ENCODE measurements around the gene GCFC2.

Gene GCFC2

DNA sequence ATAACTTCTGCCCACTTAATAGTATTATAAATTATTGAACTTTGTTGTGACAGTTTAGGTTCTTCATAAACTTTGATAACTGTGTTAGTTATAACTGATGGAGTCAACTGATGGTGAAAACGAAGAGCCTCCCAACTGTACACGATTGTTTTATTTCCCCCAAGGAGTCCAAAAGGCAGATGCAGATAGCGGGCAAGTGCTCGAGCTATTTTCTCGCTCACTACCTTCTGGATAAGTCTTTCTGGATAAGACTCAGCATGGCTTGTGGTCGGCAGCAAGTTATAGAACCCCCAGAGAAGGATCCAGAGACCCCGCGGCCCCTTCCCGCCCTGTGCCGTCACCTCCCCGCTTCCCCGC lies 517 bp downstream of the GCFC2 start:
- peak overlapping the region; percentile 84 for H3K4me3 Mint-ChIP-seq
- no peaks in the 10 kb centered on the region for H3K27me3 Mint-ChIP-seq (ENCODE audit: low read depth, poor library complexity)
- H3K4me1 Mint-ChIP-seq, result peaks cover 52% of the 10 kb centered on the region
- H3K36me3 Mint-ChIP-seq (ENCODE audit: low read depth), result peaks cover 33% of the 10 kb centered on the region
- peak overlapping the region; percentile 95 for H3K27ac Mint-ChIP-seq
- peaks cover 22% of the 10 kb centered on the region for H3K9me3 Mint-ChIP-seq
- no peak for DNase-seq
- TF ChIP-seq, protein P1, sequence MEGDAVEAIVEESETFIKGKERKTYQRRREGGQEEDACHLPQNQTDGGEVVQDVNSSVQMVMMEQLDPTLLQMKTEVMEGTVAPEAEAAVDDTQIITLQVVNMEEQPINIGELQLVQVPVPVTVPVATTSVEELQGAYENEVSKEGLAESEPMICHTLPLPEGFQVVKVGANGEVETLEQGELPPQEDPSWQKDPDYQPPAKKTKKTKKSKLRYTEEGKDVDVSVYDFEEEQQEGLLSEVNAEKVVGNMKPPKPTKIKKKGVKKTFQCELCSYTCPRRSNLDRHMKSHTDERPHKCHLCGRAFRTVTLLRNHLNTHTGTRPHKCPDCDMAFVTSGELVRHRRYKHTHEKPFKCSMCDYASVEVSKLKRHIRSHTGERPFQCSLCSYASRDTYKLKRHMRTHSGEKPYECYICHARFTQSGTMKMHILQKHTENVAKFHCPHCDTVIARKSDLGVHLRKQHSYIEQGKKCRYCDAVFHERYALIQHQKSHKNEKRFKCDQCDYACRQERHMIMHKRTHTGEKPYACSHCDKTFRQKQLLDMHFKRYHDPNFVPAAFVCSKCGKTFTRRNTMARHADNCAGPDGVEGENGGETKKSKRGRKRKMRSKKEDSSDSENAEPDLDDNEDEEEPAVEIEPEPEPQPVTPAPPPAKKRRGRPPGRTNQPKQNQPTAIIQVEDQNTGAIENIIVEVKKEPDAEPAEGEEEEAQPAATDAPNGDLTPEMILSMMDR (IDR thresholded peaks at IDR 0.05), result no peak

DNA sequence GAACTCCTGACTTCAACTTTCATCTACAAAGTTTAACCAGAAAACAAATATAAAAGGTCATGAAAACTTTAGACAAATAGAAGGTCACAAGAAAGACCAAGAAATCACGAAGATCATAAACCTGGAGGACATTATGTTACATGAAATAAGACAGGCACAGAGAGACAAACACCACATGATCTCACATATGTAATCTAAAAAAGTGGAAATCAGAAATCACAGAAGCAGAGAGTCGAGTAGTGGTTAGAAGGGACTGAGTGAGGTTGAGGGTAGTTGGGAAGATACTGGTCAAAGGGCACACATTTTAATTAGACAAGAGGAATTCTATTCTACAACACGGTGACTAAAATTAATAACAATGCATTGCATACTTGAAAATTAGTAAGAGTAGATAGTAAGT lies 1.4 kb downstream of the GCFC2 start:
- Mint-ChIP-seq H3K27ac (peak overlapping the region; percentile 6), H3K27me3 (ENCODE audit: low read depth, poor library complexity) (no peaks in the 10 kb centered on the region), H3K4me1 (peaks cover 43% of the 10 kb centered on the region), H3K9me3 (peaks cover 22% of the 10 kb centered on the region), H3K36me3 (ENCODE audit: low read depth) (peaks cover 42% of the 10 kb centered on the region), H3K4me3 (peak overlapping the region; percentile 84)
- no peak for DNase-seq
- TF ChIP-seq, protein P1 (IDR thresholded peaks at IDR 0.05), result no peak

DNA sequence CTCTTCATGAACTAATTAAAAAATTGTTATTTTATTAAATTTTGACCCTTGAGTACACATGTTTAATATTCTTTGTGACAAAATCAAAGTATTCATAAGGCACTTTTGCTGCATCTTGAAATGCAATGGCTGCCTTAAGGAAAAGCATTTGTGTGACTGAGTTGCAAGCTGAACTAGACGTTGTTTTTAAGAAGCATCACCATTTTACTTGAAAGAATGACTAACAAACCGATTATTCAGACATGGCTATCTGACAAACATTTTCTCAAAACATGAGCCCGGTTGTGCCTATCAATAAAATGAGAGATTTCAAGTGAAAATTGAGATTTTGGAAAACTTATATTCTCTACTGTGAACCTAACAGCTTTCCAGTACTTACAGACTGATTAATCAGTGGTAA lies 2.8 kb downstream of the GCFC2 start:
- H3K4me1 Mint-ChIP-seq, result peaks cover 42% of the 10 kb centered on the region
- TF ChIP-seq, protein P1 (IDR thresholded peaks at IDR 0.05), result no peak
- H3K27ac Mint-ChIP-seq, result no peak overlapping the region
- H3K9me3 Mint-ChIP-seq, result peaks cover 17% of the 10 kb centered on the region
- no peak for DNase-seq
- no peaks in the 10 kb centered on the region for H3K27me3 Mint-ChIP-seq (ENCODE audit: low read depth, poor library complexity)
- H3K36me3 Mint-ChIP-seq (ENCODE audit: low read depth), result peaks cover 48% of the 10 kb centered on the region
- peak overlapping the region; percentile 69 for H3K4me3 Mint-ChIP-seq

DNA sequence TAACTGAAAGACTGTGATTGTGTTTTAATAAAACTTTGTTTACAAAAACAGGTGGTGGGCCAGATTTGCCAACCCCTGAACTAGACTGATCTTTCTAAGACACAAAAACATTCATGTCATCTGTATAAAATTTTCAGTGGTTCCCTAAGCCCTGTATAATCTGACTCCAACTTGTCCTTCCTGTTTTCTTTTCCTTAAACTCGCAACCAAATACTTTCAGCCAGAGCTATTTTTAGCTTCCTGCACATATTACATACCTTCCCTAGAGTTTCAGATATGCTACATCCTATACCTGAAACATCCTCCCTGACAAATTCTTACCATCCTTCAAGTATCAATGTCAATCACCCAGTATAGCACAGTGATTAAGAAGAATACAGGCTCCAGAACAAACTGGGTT lies 4.8 kb downstream of the GCFC2 start:
- peaks cover 58% of the 10 kb centered on the region for H3K36me3 Mint-ChIP-seq (ENCODE audit: low read depth)
- peak overlapping the region; percentile 13 for H3K27ac Mint-ChIP-seq
- no peaks in the 10 kb centered on the region for H3K27me3 Mint-ChIP-seq (ENCODE audit: low read depth, poor library complexity)
- peaks cover 1% of the 10 kb centered on the region for H3K9me3 Mint-ChIP-seq
- no peak for DNase-seq
- peaks cover 38% of the 10 kb centered on the region for H3K4me1 Mint-ChIP-seq
- TF ChIP-seq, protein P1 (IDR thresholded peaks at IDR 0.05), result no peak
- H3K4me3 Mint-ChIP-seq, result no peak overlapping the region

DNA sequence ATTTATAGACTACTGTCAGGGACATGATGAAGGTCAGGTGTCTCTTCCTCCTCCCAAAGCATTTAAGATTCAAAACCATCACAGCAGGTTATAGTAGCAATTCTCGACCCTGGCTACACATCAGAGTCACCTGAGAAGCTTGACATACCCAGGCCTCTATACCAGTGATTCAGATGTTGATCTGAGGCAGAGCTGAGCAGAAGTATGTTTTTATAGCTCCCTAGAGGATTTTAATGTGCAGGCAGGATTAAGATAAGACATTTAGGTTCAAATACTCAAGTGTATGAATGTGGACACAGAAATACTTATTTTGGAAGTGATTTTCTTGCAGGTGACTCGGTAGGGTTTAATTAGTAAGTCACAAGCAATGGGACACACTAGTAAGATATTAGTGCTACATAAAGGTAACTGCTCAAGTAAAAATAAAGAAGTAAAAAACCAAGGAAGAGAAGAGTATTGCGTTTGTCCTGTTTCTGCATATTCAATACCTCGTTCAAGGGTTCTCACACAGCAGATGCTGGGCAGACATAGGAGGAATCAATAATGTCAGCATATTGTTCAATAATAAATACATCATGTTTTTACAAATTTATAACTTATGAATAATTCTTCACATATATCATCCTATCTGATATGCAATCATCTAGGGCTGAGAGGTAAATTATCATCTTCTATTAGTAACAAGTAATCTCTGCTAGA lies 7.0 kb downstream of the GCFC2 start:
- H3K36me3 Mint-ChIP-seq (ENCODE audit: low read depth), result peaks cover 80% of the 10 kb centered on the region
- DNase-seq, result no peak
- TF ChIP-seq, protein P1 (IDR thresholded peaks at IDR 0.05), result no peak
- H3K4me3 Mint-ChIP-seq, result no peak overlapping the region
- peaks cover 2% of the 10 kb centered on the region for H3K9me3 Mint-ChIP-seq
- H3K4me1 Mint-ChIP-seq, result peaks cover 22% of the 10 kb centered on the region
- H3K27ac Mint-ChIP-seq, result peak overlapping the region; percentile 59
- no peaks in the 10 kb centered on the region for H3K27me3 Mint-ChIP-seq (ENCODE audit: low read depth, poor library complexity)

DNA sequence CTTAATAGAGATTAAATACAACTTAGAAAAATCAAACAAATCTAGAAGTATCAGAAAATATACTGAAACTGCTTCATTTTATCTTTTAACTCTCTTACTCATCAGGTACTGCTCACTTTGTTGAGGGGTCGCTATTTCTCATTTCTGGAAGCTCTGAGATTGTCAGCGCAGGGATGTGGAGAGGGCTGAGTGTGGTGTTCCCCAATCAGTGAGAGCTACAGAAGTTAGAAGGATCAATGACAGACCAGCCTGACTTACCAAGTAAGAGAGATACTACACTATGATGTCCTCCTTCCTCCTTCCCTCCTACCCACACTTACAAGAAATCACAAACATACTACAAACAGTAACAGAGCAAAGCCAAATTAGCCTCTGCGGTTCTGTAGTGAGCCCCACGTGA lies 8.1 kb downstream of the GCFC2 start:
- H3K4me1 Mint-ChIP-seq, result peaks cover 15% of the 10 kb centered on the region
- peak overlapping the region; percentile 14 for H3K27ac Mint-ChIP-seq
- H3K36me3 Mint-ChIP-seq (ENCODE audit: low read depth), result peaks cover 91% of the 10 kb centered on the region
- no peak for DNase-seq
- H3K4me3 Mint-ChIP-seq, result no peak overlapping the region
- TF ChIP-seq, protein P1 (IDR thresholded peaks at IDR 0.05), result no peak
- no peaks in the 10 kb centered on the region for H3K27me3 Mint-ChIP-seq (ENCODE audit: low read depth, poor library complexity)
- peaks cover 13% of the 10 kb centered on the region for H3K9me3 Mint-ChIP-seq
